Nephron progenitor cell (in vitro differentiated cells): ENCODE results near the gene KSR1.
"Not testable (repeated sequence)": the region's sequence is repeated elsewhere in the genome, so short reads cannot be mapped to it uniquely, and the experiment has no call there.

Source experiments
- DNase-seq: peaks from one replicate; pipeline ENCODE4 v3.0.0; 2021
- H3K27ac Mint-ChIP-seq: 2 replicates; pipeline ENCODE4 v1.8.0; 2021; ENCODE audit warnings: mild to moderate bottlenecking, moderate library complexity, mixed read lengths
- H3K27me3 Mint-ChIP-seq: 2 replicates; pipeline ENCODE4 v1.8.0; 2021; ENCODE audit warnings: mild to moderate bottlenecking, low read depth, mixed read lengths; ENCODE audit not compliant: poor library complexity
- H3K36me3 Mint-ChIP-seq: 2 replicates; pipeline ENCODE4 v1.8.0; 2021; ENCODE audit warnings: low read depth, mixed read lengths
- H3K4me1 Mint-ChIP-seq: 2 replicates; pipeline ENCODE4 v1.8.0; 2021; ENCODE audit warnings: mixed read lengths
- H3K4me3 Mint-ChIP-seq: 2 replicates; pipeline ENCODE4 v1.8.0; 2021; ENCODE audit warnings: mild to moderate bottlenecking, moderate library complexity, mixed read lengths
- H3K9me3 Mint-ChIP-seq: 2 replicates; pipeline ENCODE4 v1.8.0; 2021; ENCODE audit warnings: mild to moderate bottlenecking, moderate library complexity, mixed read lengths
- CTCF ChIP-seq: fragments of 200-600 bp; sonication (generic); IDR thresholded peaks from 2 replicates; pipeline ENCODE4 v1.5.0; 2021; ENCODE audit warnings: antibody characterized with exemption

Gene KSR1

DNA sequence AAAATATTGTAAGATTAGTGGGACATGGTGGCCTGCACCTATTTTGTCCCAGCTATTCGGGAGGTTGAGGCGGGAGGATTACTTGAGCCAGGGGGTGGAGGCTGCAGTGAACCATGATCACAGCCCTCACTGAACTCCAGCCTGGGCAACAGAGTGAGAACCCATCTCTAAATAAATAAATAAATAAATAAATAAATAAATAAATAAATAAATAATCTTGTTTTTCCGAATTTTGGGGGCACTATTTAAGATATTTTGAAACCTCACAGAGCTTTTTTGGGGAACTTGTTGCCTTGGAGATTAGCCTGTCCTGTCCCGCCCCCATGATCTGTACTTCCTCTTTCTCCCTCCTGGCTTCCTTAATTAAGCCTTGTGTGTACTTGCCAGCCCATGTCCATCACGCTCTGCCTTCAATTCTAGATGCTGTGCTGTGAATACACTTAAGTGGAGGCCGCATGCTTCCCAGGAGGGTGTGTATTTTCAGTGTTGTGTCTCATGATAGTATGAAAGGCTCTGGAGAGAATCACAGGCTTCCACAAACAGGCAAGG lies 179.1 kb downstream of the KSR1 start:
- Mint-ChIP-seq H3K36me3 (no peaks in the 10 kb centered on the region), H3K4me1 (peaks cover 35% of the 10 kb centered on the region), H3K27ac (no peak overlapping the region), H3K4me3 (no peak overlapping the region), H3K9me3 (peaks cover 4% of the 10 kb centered on the region), H3K27me3 (peaks cover 3% of the 10 kb centered on the region)
- TF ChIP-seq CTCF = no peak
- DNase-seq = no peak

- not testable (repeated sequence) for H3K27ac Mint-ChIP-seq, H3K4me3 Mint-ChIP-seq, H3K9me3 Mint-ChIP-seq, H3K36me3 Mint-ChIP-seq, H3K27me3 Mint-ChIP-seq, DNase-seq
- peaks cover 36% of the 10 kb centered on the region for H3K4me1 Mint-ChIP-seq
These were observed 179.8 kb downstream of the KSR1 start for GRCh38 chr17:27636005-27636520.

DNA sequence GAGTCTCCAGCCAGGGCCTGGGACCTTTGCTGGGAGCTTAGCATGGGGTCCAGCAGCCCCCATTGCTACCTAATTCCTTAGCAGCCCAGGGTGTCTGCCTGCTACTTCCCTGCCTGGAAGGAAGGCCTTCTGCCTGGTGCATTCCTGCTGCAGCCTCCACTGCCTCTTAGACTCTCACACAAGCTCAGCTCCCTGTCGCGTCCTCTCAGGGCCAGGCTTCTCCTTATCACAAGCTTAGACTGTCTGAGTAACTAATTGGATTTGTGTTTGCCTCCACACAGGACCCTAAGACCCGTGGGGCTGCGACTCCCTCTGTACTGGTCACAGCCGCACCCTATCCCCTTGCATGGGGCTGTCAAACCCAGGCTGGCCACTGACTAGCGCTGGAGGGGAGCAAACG lies 181.6 kb downstream of the KSR1 start:
- not testable (repeated sequence) for H3K27ac Mint-ChIP-seq, H3K27me3 Mint-ChIP-seq, DNase-seq, H3K9me3 Mint-ChIP-seq, H3K36me3 Mint-ChIP-seq, H3K4me3 Mint-ChIP-seq
- H3K4me1 Mint-ChIP-seq = peaks cover 24% of the 10 kb centered on the region

- not testable (repeated sequence) for DNase-seq, H3K27me3 Mint-ChIP-seq, H3K9me3 Mint-ChIP-seq, H3K36me3 Mint-ChIP-seq, H3K4me3 Mint-ChIP-seq, H3K27ac Mint-ChIP-seq
- H3K4me1 Mint-ChIP-seq = peaks cover 18% of the 10 kb centered on the region
These were observed 182.2 kb downstream of the KSR1 start for GRCh38 chr17:27638415-27638914.

GRCh38 chr17:27640790-27641189 lies 184.5 kb downstream of the KSR1 start:
- Mint-ChIP-seq H3K4me3 (no peak overlapping the region), H3K9me3 (no peaks in the 10 kb centered on the region), H3K4me1 (peaks cover 5% of the 10 kb centered on the region), H3K27me3 (no peaks in the 10 kb centered on the region), H3K36me3 (no peaks in the 10 kb centered on the region), H3K27ac (no peak overlapping the region)
- DNase-seq = no peak
- TF ChIP-seq CTCF = no peak

DNA sequence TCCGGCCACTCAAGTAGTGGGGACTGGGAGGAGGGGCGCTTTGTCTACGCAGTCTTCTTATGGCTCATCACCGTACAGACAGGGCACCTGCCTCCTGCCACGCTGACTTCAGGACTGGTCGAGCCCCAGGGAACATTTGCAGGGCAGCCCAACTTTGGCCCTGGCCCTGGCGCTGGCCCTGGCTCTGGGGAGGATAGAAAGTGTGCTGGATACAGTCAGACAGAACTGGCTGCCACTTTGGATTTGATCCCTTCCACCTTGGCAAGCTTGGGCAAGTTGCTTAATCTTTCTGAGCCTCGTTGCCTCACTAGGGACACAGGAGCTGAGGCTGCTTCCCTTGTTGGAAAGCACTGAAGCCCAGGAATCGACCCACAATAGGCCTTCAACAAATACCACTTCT lies 188.3 kb downstream of the KSR1 start:
- Mint-ChIP-seq H3K36me3 (no peaks in the 10 kb centered on the region), H3K9me3 (no peaks in the 10 kb centered on the region), H3K4me1 (peaks cover 16% of the 10 kb centered on the region), H3K27me3 (peaks cover 3% of the 10 kb centered on the region), H3K4me3 (no peak overlapping the region), H3K27ac (no peak overlapping the region)
- no peak for TF ChIP-seq CTCF
- DNase-seq = no peak

GRCh38 chr17:27645621-27646020 lies 189.4 kb downstream of the KSR1 start:
- H3K36me3 Mint-ChIP-seq, H3K27me3 Mint-ChIP-seq, H3K27ac Mint-ChIP-seq, DNase-seq, H3K9me3 Mint-ChIP-seq, H3K4me3 Mint-ChIP-seq: not testable (repeated sequence)
- H3K4me1 Mint-ChIP-seq = peaks cover 11% of the 10 kb centered on the region

DNA sequence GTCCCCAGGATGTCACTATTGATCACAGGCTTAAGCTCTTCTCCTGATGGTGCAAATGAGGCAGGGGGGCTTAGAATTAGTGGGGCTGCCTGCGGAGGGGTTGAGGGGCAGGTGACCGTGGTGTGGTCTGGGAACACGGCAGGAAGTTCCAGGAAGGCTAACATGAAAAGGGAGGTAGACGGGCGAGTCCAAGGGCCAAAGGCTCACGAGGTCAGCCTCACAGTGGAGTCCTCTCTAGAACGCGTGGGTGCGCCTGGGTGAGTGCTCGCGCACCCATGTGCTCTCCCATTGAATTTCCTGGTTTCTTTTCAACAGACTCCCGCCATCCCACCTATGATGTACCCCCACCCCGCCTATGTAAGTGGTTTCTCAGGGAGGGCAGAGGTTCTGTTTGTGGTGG lies 190.0 kb downstream of the KSR1 start:
- TF ChIP-seq CTCF = no peak
- Mint-ChIP-seq H3K4me1 (peaks cover 11% of the 10 kb centered on the region), H3K4me3 (no peak overlapping the region), H3K9me3 (no peaks in the 10 kb centered on the region), H3K36me3 (no peaks in the 10 kb centered on the region), H3K27ac (no peak overlapping the region), H3K27me3 (peaks cover 3% of the 10 kb centered on the region)
- DNase-seq = no peak
